Adrenal gland (tissue), 5 donors: ENCODE measurements around the gene ADAMTS17.

ENCODE experiments used
- POLR2A ChIP-seq, 2 donors: fragments of 450-650 bp; IDR thresholded peaks; one replicate each; pipeline ENCODE4 v1.6.1; 2017; ENCODE audit warnings: antibody characterized with exemption in 2 of 2, mild to moderate bottlenecking in 2 of 2, moderate library complexity in 1 of 2
- TF ChIP-seq, protein P1 (sequence below), 6 experiments: fragments of 450-650 bp in 4 of 6; fragments of 200-600 bp in 2 of 6; sonication (generic) in 1 of 6; IDR thresholded peaks; 1 replicate in 5 of 6; 2 replicates in 1 of 6; pipeline versions ENCODE4 v1.5.1 to v1.8.0; 2016 to 2021; ENCODE audit warnings: antibody characterized with exemption in 6 of 6, mild to moderate bottlenecking in 2 of 6, moderate library complexity in 1 of 6
- donor health status: DM: no; HTN: no; CAD: no.

DNA sequence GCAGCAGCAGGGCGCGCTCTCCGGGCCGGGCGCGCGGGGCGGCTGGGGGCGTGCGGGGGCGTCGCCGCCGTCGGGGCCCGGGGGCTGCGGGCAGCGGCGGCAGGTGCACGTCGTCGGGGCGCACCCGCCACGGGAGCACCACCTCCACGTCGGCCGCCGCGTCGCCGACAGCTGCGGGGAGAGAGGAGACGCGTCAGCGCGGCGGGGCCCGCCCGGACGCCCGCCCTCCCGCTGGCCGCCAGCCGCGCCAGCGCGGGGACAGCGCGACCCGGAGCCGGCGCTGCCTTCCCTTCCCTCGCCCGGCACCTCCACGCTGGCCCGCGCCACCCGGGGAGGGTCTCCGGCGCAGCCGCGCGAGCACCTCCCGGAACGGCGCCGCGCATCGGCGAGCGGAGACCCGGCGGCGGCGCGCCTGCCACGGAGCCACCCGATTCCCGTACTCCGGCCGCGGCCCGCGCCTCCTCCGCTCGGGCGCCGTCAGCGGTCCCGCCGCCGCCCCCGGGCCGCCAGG lies 481 bp downstream of the ADAMTS17 start:
- TF ChIP-seq, protein P1, sequence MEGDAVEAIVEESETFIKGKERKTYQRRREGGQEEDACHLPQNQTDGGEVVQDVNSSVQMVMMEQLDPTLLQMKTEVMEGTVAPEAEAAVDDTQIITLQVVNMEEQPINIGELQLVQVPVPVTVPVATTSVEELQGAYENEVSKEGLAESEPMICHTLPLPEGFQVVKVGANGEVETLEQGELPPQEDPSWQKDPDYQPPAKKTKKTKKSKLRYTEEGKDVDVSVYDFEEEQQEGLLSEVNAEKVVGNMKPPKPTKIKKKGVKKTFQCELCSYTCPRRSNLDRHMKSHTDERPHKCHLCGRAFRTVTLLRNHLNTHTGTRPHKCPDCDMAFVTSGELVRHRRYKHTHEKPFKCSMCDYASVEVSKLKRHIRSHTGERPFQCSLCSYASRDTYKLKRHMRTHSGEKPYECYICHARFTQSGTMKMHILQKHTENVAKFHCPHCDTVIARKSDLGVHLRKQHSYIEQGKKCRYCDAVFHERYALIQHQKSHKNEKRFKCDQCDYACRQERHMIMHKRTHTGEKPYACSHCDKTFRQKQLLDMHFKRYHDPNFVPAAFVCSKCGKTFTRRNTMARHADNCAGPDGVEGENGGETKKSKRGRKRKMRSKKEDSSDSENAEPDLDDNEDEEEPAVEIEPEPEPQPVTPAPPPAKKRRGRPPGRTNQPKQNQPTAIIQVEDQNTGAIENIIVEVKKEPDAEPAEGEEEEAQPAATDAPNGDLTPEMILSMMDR (IDR thresholded peaks at IDR 0.05) = no peak
- no peak for TF ChIP-seq POLR2A (IDR thresholded peaks at IDR 0.05)
